T-helper 1 cell (primary cell): Measurements from ENCODE around the gene FEN1.

Experiments
- DNase-seq, 5 donors: peaks; one replicate each; pipeline ENCODE4 v3.0.0-alpha.2; 2012 to 2020

FEN1 gene

DNA sequence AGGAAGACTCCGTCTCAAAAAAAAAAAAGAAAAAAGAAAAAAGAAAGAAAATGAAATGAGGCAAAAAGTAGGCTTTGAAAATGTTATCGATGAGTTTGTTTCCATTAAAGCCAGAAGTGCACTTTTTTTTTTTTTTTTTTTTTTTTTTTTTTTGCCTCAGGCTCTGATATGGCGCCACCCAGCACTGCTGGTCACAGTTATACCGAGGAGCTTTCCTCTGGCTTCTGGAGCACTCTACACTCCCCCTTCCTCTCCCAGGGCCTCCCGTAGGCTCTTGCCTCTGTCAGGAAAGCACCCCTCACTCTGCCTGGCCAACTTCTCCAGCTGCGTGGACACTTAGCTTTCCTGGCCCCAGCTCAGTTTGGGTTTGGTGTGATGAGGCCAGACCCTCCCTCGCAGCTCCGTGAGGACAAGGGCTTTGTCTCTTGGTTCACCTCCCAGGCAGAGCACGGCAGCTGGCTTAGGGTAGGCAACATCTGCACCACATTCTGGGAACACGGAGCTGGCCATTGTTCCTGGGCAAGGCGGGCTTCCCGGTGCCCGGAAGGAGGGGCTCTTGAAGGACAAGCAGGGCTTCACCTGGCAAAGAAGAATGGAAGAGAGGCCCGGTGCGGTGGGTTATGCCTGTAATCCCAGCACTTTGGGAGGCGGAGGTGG is 52.3 kb downstream of the FEN1 start:
- DNase-seq: no peak

DNA sequence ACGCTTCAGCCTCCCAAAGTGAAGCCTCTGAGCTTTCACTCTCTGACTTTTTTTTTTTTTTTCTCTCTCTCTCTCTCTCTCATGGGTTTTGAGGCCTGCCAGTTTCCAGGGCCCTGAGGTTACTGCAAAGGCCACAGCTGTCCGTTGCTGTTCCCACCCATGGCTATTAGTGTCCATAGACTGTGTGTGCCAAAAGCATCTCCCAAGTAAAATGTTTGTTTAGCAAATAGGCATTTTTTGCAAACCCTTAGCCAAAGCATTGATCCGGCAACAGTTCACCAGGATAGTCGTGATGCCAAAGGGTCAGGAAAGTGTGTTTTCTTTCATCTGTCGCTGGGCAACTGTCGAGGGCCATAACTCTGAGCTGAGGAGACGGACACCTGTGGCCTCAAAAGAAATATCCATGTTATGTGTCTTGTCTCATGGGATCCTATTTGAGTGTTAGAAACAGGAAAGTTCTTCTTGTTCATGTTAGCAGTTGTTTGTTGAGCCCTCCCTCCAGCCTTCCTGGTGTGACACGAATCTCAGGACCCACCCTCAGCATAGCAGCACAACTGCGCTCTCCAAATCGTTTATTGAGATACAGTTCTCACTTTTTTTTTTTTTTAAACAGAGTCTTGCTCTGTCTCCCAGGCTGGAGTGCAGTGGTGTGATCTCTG is 53.8 kb downstream of the FEN1 start:
- no peak for DNase-seq
